Vagina (tissue), 2 donors: Measurements from ENCODE around the gene AK1. TPM values are rescaled to one million over a fixed set of nuclear protein-coding genes. Genes with fewer than 3 reads are reported as not detected.
A peak's percentile ranks its signal among the peaks of the same experiment; 100 is the strongest.

ENCODE experiments used
- DNase-seq, 2 donors: peaks; one replicate each; pipeline ENCODE4 v3.0.0-alpha.2; 2017; ENCODE audit errors: extremely low spot score in 2 of 2
- H3K27ac ChIP-seq: fragments of 200-600 bp; sonication (generic); one replicate; pipeline ENCODE4 v1.5.1; 2019
- H3K27me3 ChIP-seq: fragments of 200-600 bp; sonication (generic); one replicate; pipeline ENCODE4 v1.5.1; 2019
- H3K36me3 ChIP-seq, 2 donors: fragments of 200-600 bp; sonication (generic); one replicate each; pipeline ENCODE4 v1.5.1; 2017 to 2019
- H3K4me1 ChIP-seq: fragments of 200-600 bp; sonication (generic); one replicate; pipeline ENCODE4 v1.5.1; 2019
- H3K4me3 ChIP-seq, 2 donors: fragments of 200-600 bp; sonication (generic); 1 replicate in 1 of 2; 2 replicates in 1 of 2; pipeline ENCODE4 v1.5.1; 2016 to 2019
- H3K9me3 ChIP-seq: fragments of 200-600 bp; sonication (generic); one replicate; pipeline ENCODE4 v1.5.1; 2019
- POLR2A ChIP-seq, 2 donors: fragments of 450-650 bp; IDR thresholded peaks; one replicate each; pipeline ENCODE4 v1.6.1; 2017; ENCODE audit warnings: antibody characterized with exemption in 2 of 2, mild to moderate bottlenecking in 2 of 2, moderate library complexity in 2 of 2
- POLR2AphosphoS5 ChIP-seq, 2 donors: sonication (generic); formaldehyde crosslinking; IDR thresholded peaks; one replicate each; pipeline ENCODE4 v1.9.0; 2017; ENCODE audit warnings: antibody characterized with exemption in 2 of 2, mild to moderate bottlenecking in 2 of 2, low read depth in 1 of 2; ENCODE audit not compliant: insufficient read depth in 1 of 2
- intact Hi-C: fragments of 100-400 bp; cut with DNase I; formaldehyde crosslinking; loops from one replicate; pipeline ENCODE4 v1.15.1; 2023
- total RNA-seq: library from RNA; depleted of rRNA; stranded (reverse); fragments of >200 nt; gene quantifications from one replicate; pipeline ENCODE4 v1.2.3, GENCODE V29; 2016
- TF ChIP-seq, protein P1 (sequence below), 3 experiments: fragments of 450-650 bp in 2 of 3; fragments of 200-600 bp in 1 of 3; sonication (generic) in 1 of 3; IDR thresholded peaks; one replicate each; pipeline ENCODE4 v1.5.1; 2017 to 2019; ENCODE audit warnings: antibody characterized with exemption in 3 of 3, mild to moderate bottlenecking in 2 of 3, moderate library complexity in 2 of 3

Gene AK1
- total RNA-seq, 1 donor from 2014 or later: 33.4 TPM

GRCh38 chr9:127915325-127915752, 37.9 kb upstream of the AK1 start:
- Histone ChIP-seq H3K4me1 (peaks cover 53% of the 10 kb centered on the region), H3K27me3 (no peaks in the 10 kb centered on the region), H3K9me3 (no peaks in the 10 kb centered on the region), H3K36me3 (peaks cover 0 to 22% of the 10 kb centered on the region in 2 donors), H3K27ac (peak overlapping the region; percentile 74), H3K4me3 (peak overlapping the region in 1 of 2 donors; percentile 84)
- intact Hi-C loops: loop anchor here (5.0 kb wide), 1 partner anchor 128 kb away; the partner anchor contains the start of gene CDK9
- DNase-seq: no peak
- TF ChIP-seq, protein P1, sequence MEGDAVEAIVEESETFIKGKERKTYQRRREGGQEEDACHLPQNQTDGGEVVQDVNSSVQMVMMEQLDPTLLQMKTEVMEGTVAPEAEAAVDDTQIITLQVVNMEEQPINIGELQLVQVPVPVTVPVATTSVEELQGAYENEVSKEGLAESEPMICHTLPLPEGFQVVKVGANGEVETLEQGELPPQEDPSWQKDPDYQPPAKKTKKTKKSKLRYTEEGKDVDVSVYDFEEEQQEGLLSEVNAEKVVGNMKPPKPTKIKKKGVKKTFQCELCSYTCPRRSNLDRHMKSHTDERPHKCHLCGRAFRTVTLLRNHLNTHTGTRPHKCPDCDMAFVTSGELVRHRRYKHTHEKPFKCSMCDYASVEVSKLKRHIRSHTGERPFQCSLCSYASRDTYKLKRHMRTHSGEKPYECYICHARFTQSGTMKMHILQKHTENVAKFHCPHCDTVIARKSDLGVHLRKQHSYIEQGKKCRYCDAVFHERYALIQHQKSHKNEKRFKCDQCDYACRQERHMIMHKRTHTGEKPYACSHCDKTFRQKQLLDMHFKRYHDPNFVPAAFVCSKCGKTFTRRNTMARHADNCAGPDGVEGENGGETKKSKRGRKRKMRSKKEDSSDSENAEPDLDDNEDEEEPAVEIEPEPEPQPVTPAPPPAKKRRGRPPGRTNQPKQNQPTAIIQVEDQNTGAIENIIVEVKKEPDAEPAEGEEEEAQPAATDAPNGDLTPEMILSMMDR (IDR thresholded peaks at IDR 0.05): no peak
- TF ChIP-seq POLR2AphosphoS5 (IDR thresholded peaks at IDR 0.05; ENCODE audit: insufficient read depth in 1 of 2, low read depth in 1 of 2) (no peak), POLR2A (IDR thresholded peaks at IDR 0.05) (no peak)

GRCh38 chr9:127913682-127914081, 36.2 kb upstream of the AK1 start:
- peaks cover 0 to 22% of the 10 kb centered on the region in 2 donors for H3K36me3 ChIP-seq
- no peak for DNase-seq
- no peak overlapping the region for H3K4me3 ChIP-seq
- H3K27ac ChIP-seq: no peak overlapping the region
- intact Hi-C loops: no loop called here
- H3K27me3 ChIP-seq: no peaks in the 10 kb centered on the region
- H3K9me3 ChIP-seq: no peaks in the 10 kb centered on the region
- peaks cover 39% of the 10 kb centered on the region for H3K4me1 ChIP-seq
- TF ChIP-seq, protein P1 (IDR thresholded peaks at IDR 0.05): no peak
- TF ChIP-seq POLR2AphosphoS5 (IDR thresholded peaks at IDR 0.05; ENCODE audit: insufficient read depth in 1 of 2, low read depth in 1 of 2) (no peak), POLR2A (IDR thresholded peaks at IDR 0.05) (no peak)

DNA sequence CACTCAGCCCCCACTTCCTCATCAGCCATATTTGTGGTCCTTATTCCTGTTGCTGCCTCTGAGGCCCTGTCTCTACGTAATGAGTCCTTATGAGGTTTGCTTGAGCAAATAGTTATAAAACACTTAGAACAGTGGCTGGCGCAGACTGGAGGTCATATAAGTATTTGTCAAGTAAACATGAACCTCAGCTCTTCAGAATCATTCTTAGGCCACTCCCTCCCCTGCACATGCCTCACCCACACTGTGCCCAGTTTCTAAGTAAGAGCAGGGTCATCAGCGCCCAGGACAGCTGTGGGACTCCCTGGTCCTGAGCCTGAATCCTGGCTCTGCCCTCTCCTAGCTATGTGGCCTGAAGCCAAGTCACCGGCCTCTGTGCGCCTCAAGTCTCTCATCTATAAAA, 35.4 kb upstream of the AK1 start:
- Histone ChIP-seq H3K27ac (no peak overlapping the region), H3K36me3 (peaks cover 0 to 26% of the 10 kb centered on the region in 2 donors), H3K4me1 (peaks cover 31% of the 10 kb centered on the region), H3K27me3 (no peaks in the 10 kb centered on the region), H3K4me3 (no peak overlapping the region), H3K9me3 (no peaks in the 10 kb centered on the region)
- DNase-seq: no peak
- intact Hi-C loops: no loop called here
- TF ChIP-seq POLR2A (IDR thresholded peaks at IDR 0.05) (no peak), POLR2AphosphoS5 (IDR thresholded peaks at IDR 0.05; ENCODE audit: insufficient read depth in 1 of 2, low read depth in 1 of 2) (no peak)
- TF ChIP-seq, protein P1 (IDR thresholded peaks at IDR 0.05): no peak

GRCh38 chr9:127912296-127912695, 34.8 kb upstream of the AK1 start:
- TF ChIP-seq POLR2AphosphoS5 (IDR thresholded peaks at IDR 0.05; ENCODE audit: insufficient read depth in 1 of 2, low read depth in 1 of 2): no peak
- TF ChIP-seq POLR2A (IDR thresholded peaks at IDR 0.05): no peak
- H3K4me1 ChIP-seq: peaks cover 28% of the 10 kb centered on the region
- peaks cover 0 to 27% of the 10 kb centered on the region in 2 donors for H3K36me3 ChIP-seq
- H3K27me3 ChIP-seq: no peaks in the 10 kb centered on the region
- DNase-seq: no peak
- H3K27ac ChIP-seq: no peak overlapping the region
- no peaks in the 10 kb centered on the region for H3K9me3 ChIP-seq
- intact Hi-C loops: no loop called here
- no peak overlapping the region for H3K4me3 ChIP-seq

GRCh38 chr9:127910613-127911205, 33.2 kb upstream of the AK1 start:
- Histone ChIP-seq H3K27ac (no peak overlapping the region), H3K4me1 (peaks cover 32% of the 10 kb centered on the region), H3K36me3 (peaks cover 0 to 27% of the 10 kb centered on the region in 2 donors), H3K27me3 (no peaks in the 10 kb centered on the region), H3K9me3 (no peaks in the 10 kb centered on the region), H3K4me3 (no peak overlapping the region)
- no peak for DNase-seq
- intact Hi-C loops: no loop called here
- TF ChIP-seq, protein P1 (IDR thresholded peaks at IDR 0.05): no peak
- no peak for TF ChIP-seq POLR2AphosphoS5 (IDR thresholded peaks at IDR 0.05; ENCODE audit: insufficient read depth in 1 of 2, low read depth in 1 of 2)
- TF ChIP-seq POLR2A (IDR thresholded peaks at IDR 0.05): no peak
